Measurements from ENCODE around the gene DDX3X. TPM values are rescaled to one million over a fixed set of nuclear protein-coding genes. Genes with fewer than 3 reads are reported as not detected.

The DDX3X gene
- total RNA-seq, 1 donor from 2014 or later = 490 TPM

- no peak for DNase-seq (ENCODE audit: low spot score)
These were observed 6.6 kb upstream of the DDX3X start for GRCh38 chrX:41327341-41327740.

- no peak for DNase-seq (ENCODE audit: low spot score)
These were observed 4.9 kb upstream of the DDX3X start for GRCh38 chrX:41329101-41329500.

GRCh38 chrX:41332005-41332404 lies 2.0 kb upstream of the DDX3X start:
- no peak for DNase-seq (ENCODE audit: low spot score)

- DNase-seq (ENCODE audit: low spot score) = no peak
These were observed 1.5 kb upstream of the DDX3X start for GRCh38 chrX:41332408-41333002.

- peak; percentile 94 for DNase-seq (ENCODE audit: low spot score)
These were observed 789 bp upstream of the DDX3X start for GRCh38 chrX:41333003-41333743.

- DNase-seq (ENCODE audit: low spot score) = peak; percentile 98
These were observed 618 bp downstream of the DDX3X start for GRCh38 chrX:41334363-41335197.

GRCh38 chrX:41335198-41335957 lies 1.4 kb downstream of the DDX3X start:
- no peak for DNase-seq (ENCODE audit: low spot score)

GRCh38 chrX:41335958-41336331 lies 2.0 kb downstream of the DDX3X start:
- no peak for DNase-seq (ENCODE audit: low spot score)

GRCh38 chrX:41336447-41336846 lies 2.5 kb downstream of the DDX3X start:
- DNase-seq (ENCODE audit: low spot score) = no peak

GRCh38 chrX:41337140-41337539 lies 3.2 kb downstream of the DDX3X start:
- no peak for DNase-seq (ENCODE audit: low spot score)

- no peak for DNase-seq (ENCODE audit: low spot score)
These were observed 4.5 kb downstream of the DDX3X start for GRCh38 chrX:41338436-41338835.

GRCh38 chrX:41339148-41339547 lies 5.2 kb downstream of the DDX3X start:
- no peak for DNase-seq (ENCODE audit: low spot score)

GRCh38 chrX:41344053-41344452 lies 10.1 kb downstream of the DDX3X start:
- no peak for DNase-seq (ENCODE audit: low spot score)

GRCh38 chrX:41347186-41347585 lies 13.2 kb downstream of the DDX3X start:
- DNase-seq (ENCODE audit: low spot score) = no peak

- no peak for DNase-seq (ENCODE audit: low spot score)
These were observed 14.6 kb downstream of the DDX3X start for GRCh38 chrX:41348551-41348950.

- DNase-seq (ENCODE audit: low spot score) = no peak
These were observed 16.4 kb downstream of the DDX3X start for GRCh38 chrX:41350150-41350975.

- no peak for DNase-seq (ENCODE audit: low spot score)
These were observed 17.1 kb downstream of the DDX3X start for GRCh38 chrX:41350976-41351569.

GRCh38 chrX:41351923-41352322 lies 18.0 kb downstream of the DDX3X start:
- no peak for DNase-seq (ENCODE audit: low spot score)

GRCh38 chrX:41352329-41352838 lies 18.4 kb downstream of the DDX3X start:
- DNase-seq (ENCODE audit: low spot score) = no peak

GRCh38 chrX:41353985-41354384 lies 20.0 kb downstream of the DDX3X start:
- DNase-seq (ENCODE audit: low spot score) = no peak
